ENCODE results near the gene TLR4. TPM values are rescaled to one million over a fixed set of nuclear protein-coding genes. Genes with fewer than 3 reads are reported as not detected.

The TLR4 gene
- total and polyA plus RNA-seq, 2 experiments from 2014 or later, result 0.06 to 0.17 TPM

DNA sequence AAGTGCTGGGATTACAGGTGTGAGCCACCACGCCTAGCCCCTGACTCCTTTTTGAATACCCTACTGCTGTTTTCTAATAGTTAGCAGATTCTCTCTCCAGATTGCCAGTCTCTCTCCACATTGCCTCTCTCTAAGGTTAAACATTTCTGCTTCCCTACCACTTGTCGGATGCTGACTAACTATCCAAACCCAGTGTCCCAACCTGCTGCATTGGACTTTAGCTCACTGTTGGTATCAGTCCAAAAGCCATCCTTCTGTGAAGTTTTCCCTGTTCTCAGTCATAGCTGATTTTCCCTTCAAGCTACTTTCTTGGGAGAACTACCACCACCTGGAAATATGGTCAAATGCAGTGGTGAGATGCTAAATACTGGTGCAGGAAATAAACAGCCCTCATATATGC lies 48.7 kb downstream of the TLR4 start:
- H3F3A ChIP-seq (replicated peaks; ENCODE audit: low read depth), result no peaks in the 10 kb centered on the region
- no peak for TF ChIP-seq POLR2AphosphoS5 (IDR thresholded peaks at IDR 0.05; ENCODE audit: low read depth)
- TF ChIP-seq, protein P1, sequence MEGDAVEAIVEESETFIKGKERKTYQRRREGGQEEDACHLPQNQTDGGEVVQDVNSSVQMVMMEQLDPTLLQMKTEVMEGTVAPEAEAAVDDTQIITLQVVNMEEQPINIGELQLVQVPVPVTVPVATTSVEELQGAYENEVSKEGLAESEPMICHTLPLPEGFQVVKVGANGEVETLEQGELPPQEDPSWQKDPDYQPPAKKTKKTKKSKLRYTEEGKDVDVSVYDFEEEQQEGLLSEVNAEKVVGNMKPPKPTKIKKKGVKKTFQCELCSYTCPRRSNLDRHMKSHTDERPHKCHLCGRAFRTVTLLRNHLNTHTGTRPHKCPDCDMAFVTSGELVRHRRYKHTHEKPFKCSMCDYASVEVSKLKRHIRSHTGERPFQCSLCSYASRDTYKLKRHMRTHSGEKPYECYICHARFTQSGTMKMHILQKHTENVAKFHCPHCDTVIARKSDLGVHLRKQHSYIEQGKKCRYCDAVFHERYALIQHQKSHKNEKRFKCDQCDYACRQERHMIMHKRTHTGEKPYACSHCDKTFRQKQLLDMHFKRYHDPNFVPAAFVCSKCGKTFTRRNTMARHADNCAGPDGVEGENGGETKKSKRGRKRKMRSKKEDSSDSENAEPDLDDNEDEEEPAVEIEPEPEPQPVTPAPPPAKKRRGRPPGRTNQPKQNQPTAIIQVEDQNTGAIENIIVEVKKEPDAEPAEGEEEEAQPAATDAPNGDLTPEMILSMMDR (conservative IDR thresholded peaks at IDR 0.05; ENCODE audit: low read depth in 2 of 2), result no peak
- no peak for TF ChIP-seq STAT1 (IDR thresholded peaks at IDR 0.05; ENCODE audit: unreplicated experiment)
- TF ChIP-seq, protein P2, sequence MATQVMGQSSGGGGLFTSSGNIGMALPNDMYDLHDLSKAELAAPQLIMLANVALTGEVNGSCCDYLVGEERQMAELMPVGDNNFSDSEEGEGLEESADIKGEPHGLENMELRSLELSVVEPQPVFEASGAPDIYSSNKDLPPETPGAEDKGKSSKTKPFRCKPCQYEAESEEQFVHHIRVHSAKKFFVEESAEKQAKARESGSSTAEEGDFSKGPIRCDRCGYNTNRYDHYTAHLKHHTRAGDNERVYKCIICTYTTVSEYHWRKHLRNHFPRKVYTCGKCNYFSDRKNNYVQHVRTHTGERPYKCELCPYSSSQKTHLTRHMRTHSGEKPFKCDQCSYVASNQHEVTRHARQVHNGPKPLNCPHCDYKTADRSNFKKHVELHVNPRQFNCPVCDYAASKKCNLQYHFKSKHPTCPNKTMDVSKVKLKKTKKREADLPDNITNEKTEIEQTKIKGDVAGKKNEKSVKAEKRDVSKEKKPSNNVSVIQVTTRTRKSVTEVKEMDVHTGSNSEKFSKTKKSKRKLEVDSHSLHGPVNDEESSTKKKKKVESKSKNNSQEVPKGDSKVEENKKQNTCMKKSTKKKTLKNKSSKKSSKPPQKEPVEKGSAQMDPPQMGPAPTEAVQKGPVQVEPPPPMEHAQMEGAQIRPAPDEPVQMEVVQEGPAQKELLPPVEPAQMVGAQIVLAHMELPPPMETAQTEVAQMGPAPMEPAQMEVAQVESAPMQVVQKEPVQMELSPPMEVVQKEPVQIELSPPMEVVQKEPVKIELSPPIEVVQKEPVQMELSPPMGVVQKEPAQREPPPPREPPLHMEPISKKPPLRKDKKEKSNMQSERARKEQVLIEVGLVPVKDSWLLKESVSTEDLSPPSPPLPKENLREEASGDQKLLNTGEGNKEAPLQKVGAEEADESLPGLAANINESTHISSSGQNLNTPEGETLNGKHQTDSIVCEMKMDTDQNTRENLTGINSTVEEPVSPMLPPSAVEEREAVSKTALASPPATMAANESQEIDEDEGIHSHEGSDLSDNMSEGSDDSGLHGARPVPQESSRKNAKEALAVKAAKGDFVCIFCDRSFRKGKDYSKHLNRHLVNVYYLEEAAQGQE (IDR thresholded peaks at IDR 0.05; ENCODE audit: unreplicated experiment), result no peak
- no peak for TF ChIP-seq JUNB (IDR thresholded peaks at IDR 0.05; ENCODE audit: unreplicated experiment)
- TF ChIP-seq, protein P3, sequence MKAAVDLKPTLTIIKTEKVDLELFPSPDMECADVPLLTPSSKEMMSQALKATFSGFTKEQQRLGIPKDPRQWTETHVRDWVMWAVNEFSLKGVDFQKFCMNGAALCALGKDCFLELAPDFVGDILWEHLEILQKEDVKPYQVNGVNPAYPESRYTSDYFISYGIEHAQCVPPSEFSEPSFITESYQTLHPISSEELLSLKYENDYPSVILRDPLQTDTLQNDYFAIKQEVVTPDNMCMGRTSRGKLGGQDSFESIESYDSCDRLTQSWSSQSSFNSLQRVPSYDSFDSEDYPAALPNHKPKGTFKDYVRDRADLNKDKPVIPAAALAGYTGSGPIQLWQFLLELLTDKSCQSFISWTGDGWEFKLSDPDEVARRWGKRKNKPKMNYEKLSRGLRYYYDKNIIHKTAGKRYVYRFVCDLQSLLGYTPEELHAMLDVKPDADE (IDR thresholded peaks at IDR 0.05), result no peak
- no peak for TF ChIP-seq ZNF331 (CRISPR knock-in tag; IDR thresholded peaks at IDR 0.05; ENCODE audit: low read depth)
- DNase-seq (ENCODE audit: low spot score) (no peak), ATAC-seq (no peak)
- Mint-ChIP-seq H3K27ac (no peak overlapping the region), H3K4me3 (no peak overlapping the region), H3K4me1 (no peaks in the 10 kb centered on the region), H3K27me3 (ENCODE audit: insufficient read depth, low read depth, poor library complexity) (peaks cover 5% of the 10 kb centered on the region), H3K36me3 (ENCODE audit: low read depth) (no peaks in the 10 kb centered on the region), H3K9me3 (peaks cover 53% of the 10 kb centered on the region)
- 0 out of 2 replicates have a peak, but pooled peaks cover 4% of the 10 kb centered on the region for H3K9me2 ChIP-seq (ENCODE audit: insufficient read depth)
- no peak overlapping the region for H3K4me3 ChIP-seq
- H3K4me2 ChIP-seq, result no peak overlapping the region
- H3K27ac ChIP-seq (ENCODE audit: low read depth), result no peak overlapping the region
- no peaks in the 10 kb centered on the region for H3K27me3 ChIP-seq (ENCODE audit: insufficient read depth)
- H4K20me1 ChIP-seq (replicated peaks; ENCODE audit: insufficient read depth), result no peaks in the 10 kb centered on the region
- no peak overlapping the region for H2AFZ ChIP-seq
- H3K36me3 ChIP-seq (ENCODE audit: insufficient read depth), result no peaks in the 10 kb centered on the region
- no peaks in the 10 kb centered on the region for H3K4me1 ChIP-seq (ENCODE audit: insufficient read depth)
- no peaks in the 10 kb centered on the region for H3K79me2 ChIP-seq (replicated peaks; ENCODE audit: insufficient read depth)

- peaks cover 3% of the 10 kb centered on the region for H3K27me3 Mint-ChIP-seq (ENCODE audit: insufficient read depth, low read depth, poor library complexity)
- H3K4me1 Mint-ChIP-seq, result no peaks in the 10 kb centered on the region
- peaks cover 41% of the 10 kb centered on the region for H3K9me3 Mint-ChIP-seq
- no peaks in the 10 kb centered on the region for H3K36me3 Mint-ChIP-seq (ENCODE audit: low read depth)
- no peaks in the 10 kb centered on the region for H3K4me1 ChIP-seq (ENCODE audit: insufficient read depth)
- H3K4me2 ChIP-seq, result no peak overlapping the region
- H3K4me3 Mint-ChIP-seq, result no peak overlapping the region
- H3K9me2 ChIP-seq (ENCODE audit: insufficient read depth), result no peaks in the 10 kb centered on the region
- H3K27ac ChIP-seq (ENCODE audit: low read depth), result no peak overlapping the region
- H3K27me3 ChIP-seq (ENCODE audit: insufficient read depth), result no peaks in the 10 kb centered on the region
- H2AFZ ChIP-seq, result peak overlapping the region; percentile 6; the same call in 1 of the 2 replicates
- no peaks in the 10 kb centered on the region for H4K20me1 ChIP-seq (replicated peaks; ENCODE audit: insufficient read depth)
- no peak overlapping the region for H3K4me3 ChIP-seq
- ATAC-seq (no peak), DNase-seq (ENCODE audit: low spot score) (no peak)
- no peak overlapping the region for H3K27ac Mint-ChIP-seq
- H3F3A ChIP-seq (replicated peaks; ENCODE audit: low read depth), result no peaks in the 10 kb centered on the region
- H3K79me2 ChIP-seq (replicated peaks; ENCODE audit: insufficient read depth), result no peaks in the 10 kb centered on the region
- no peaks in the 10 kb centered on the region for H3K36me3 ChIP-seq (ENCODE audit: insufficient read depth)
- TF ChIP-seq ZNF114 (CRISPR knock-in tag; IDR thresholded peaks at IDR 0.05) (no peak), EZH2 (IDR thresholded peaks at IDR 0.05; ENCODE audit: low read depth, unreplicated experiment) (no peak)
- TF ChIP-seq, protein P2 (IDR thresholded peaks at IDR 0.05; ENCODE audit: unreplicated experiment), result no peak
Measured at GRCh38 chr9:117757561-117758190, 53.5 kb downstream of the TLR4 start.

All from GM23338 (cell line).